ENCODE results near the gene STX4.

Gene STX4

GRCh38 chr16:31003744-31004143 is 29.6 kb upstream of the STX4 start:
- TF ChIP-seq POLR2AphosphoS5 (IDR thresholded peaks at IDR 0.05; ENCODE audit: low read depth, low read length) (no peak), SIN3A (IDR thresholded peaks at IDR 0.05; ENCODE audit: borderline replicate concordance, insufficient read depth, low read length) (no peak), FOXP2 (optimal IDR thresholded peaks at IDR 0.05; ENCODE audit: borderline replicate concordance, extremely low read depth, extremely low read length, insufficient read depth) (no peak), TAF1 (IDR thresholded peaks at IDR 0.05; ENCODE audit: borderline replicate concordance, insufficient read depth, low read length) (no peak)
- TF ChIP-seq, protein P1, sequence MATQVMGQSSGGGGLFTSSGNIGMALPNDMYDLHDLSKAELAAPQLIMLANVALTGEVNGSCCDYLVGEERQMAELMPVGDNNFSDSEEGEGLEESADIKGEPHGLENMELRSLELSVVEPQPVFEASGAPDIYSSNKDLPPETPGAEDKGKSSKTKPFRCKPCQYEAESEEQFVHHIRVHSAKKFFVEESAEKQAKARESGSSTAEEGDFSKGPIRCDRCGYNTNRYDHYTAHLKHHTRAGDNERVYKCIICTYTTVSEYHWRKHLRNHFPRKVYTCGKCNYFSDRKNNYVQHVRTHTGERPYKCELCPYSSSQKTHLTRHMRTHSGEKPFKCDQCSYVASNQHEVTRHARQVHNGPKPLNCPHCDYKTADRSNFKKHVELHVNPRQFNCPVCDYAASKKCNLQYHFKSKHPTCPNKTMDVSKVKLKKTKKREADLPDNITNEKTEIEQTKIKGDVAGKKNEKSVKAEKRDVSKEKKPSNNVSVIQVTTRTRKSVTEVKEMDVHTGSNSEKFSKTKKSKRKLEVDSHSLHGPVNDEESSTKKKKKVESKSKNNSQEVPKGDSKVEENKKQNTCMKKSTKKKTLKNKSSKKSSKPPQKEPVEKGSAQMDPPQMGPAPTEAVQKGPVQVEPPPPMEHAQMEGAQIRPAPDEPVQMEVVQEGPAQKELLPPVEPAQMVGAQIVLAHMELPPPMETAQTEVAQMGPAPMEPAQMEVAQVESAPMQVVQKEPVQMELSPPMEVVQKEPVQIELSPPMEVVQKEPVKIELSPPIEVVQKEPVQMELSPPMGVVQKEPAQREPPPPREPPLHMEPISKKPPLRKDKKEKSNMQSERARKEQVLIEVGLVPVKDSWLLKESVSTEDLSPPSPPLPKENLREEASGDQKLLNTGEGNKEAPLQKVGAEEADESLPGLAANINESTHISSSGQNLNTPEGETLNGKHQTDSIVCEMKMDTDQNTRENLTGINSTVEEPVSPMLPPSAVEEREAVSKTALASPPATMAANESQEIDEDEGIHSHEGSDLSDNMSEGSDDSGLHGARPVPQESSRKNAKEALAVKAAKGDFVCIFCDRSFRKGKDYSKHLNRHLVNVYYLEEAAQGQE (IDR thresholded peaks at IDR 0.05; ENCODE audit: insufficient read depth in 1 of 2, low read depth in 2 of 2, low read length in 2 of 2): no peak

DNA sequence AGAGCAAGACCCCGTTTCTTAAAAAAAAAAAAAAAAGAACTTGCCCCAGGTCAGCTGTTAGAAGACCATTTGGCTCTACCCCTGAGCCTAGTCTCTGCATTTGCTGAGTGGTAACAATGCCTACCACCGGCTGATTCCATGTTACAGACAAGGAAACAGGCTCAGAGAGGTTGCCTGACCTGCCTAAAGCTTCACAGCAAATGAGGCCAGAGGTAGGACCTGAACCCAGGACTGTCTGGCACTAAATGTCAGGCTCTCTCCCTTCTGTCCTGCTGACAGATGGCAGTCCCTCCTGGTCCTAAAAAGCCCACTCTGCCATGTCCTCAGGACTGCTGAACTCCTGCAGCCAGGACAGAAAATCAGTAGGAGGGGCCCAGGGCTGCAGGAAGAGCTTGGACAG is 28.7 kb upstream of the STX4 start:
- no peak for TF ChIP-seq FOXP2 (optimal IDR thresholded peaks at IDR 0.05; ENCODE audit: borderline replicate concordance, extremely low read depth, extremely low read length, insufficient read depth)
- TF ChIP-seq POLR2AphosphoS5 (IDR thresholded peaks at IDR 0.05; ENCODE audit: low read depth, low read length): no peak

DNA sequence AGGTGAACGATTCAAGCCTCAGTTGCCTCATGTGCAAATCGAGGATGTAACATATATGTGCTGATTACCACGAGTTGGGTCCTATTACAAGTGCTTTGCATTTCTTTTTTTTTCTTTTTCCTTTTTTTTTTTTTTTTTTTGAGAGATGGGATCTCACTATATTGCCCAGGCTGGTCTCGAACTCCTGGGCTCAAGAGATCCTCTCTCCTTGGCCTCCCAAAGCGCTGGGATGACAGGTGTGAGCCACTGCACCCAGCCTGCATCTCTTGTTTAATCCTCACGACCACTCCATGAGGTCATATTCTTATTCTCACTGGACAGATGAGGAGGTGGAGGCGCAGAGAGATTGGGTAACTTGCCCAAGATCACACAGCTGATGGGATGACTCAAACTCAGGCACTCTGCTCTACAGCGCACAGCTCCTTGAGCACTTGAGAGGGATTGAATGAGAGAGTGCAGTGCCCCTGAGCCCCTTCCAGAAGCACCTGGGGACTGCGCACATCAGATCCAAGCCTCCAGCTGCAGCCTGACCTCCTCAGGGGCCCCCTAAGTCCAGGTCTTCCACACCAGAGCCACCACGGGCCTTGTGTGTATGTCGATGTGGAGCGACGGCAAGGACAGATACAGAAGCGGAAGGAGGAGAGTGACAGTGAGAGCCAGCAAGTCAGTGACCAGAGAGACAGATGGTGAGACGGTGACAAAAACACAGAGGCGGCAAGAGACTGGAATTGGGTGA is 27.8 kb upstream of the STX4 start:
- TF ChIP-seq TAF1 (IDR thresholded peaks at IDR 0.05; ENCODE audit: borderline replicate concordance, insufficient read depth, low read length): no peak
- no peak for TF ChIP-seq SIN3A (IDR thresholded peaks at IDR 0.05; ENCODE audit: borderline replicate concordance, insufficient read depth, low read length)
- TF ChIP-seq, protein P1 (IDR thresholded peaks at IDR 0.05; ENCODE audit: insufficient read depth in 1 of 2, low read depth in 2 of 2, low read length in 2 of 2): no peak
- TF ChIP-seq FOXP2 (optimal IDR thresholded peaks at IDR 0.05; ENCODE audit: borderline replicate concordance, extremely low read depth, extremely low read length, insufficient read depth): no peak
- TF ChIP-seq POLR2AphosphoS5 (IDR thresholded peaks at IDR 0.05; ENCODE audit: low read depth, low read length): no peak

DNA sequence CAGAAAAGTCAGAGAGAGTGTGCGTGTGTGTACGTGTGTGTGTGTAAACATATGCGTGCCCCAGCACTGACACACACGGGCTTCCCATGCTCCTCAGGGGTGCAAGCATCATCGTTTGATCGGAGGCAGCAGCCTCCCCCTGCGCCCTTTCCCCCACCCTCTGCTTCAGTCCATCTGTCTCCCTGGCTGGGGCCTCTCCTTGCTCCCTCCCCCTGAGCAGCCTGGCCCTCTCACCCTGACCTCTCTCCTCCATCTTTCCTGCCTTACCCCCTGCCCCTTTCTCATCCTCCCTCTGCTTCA is 27.3 kb upstream of the STX4 start:
- TF ChIP-seq, protein P1 (IDR thresholded peaks at IDR 0.05; ENCODE audit: insufficient read depth in 1 of 2, low read depth in 2 of 2, low read length in 2 of 2): no peak
- TF ChIP-seq TAF1 (IDR thresholded peaks at IDR 0.05; ENCODE audit: borderline replicate concordance, insufficient read depth, low read length) (no peak), POLR2AphosphoS5 (IDR thresholded peaks at IDR 0.05; ENCODE audit: low read depth, low read length) (no peak), FOXP2 (optimal IDR thresholded peaks at IDR 0.05; ENCODE audit: borderline replicate concordance, extremely low read depth, extremely low read length, insufficient read depth) (no peak), SIN3A (IDR thresholded peaks at IDR 0.05; ENCODE audit: borderline replicate concordance, insufficient read depth, low read length) (no peak)

GRCh38 chr16:31006589-31006988 is 26.8 kb upstream of the STX4 start:
- TF ChIP-seq TAF1 (IDR thresholded peaks at IDR 0.05; ENCODE audit: borderline replicate concordance, insufficient read depth, low read length) (no peak), SIN3A (IDR thresholded peaks at IDR 0.05; ENCODE audit: borderline replicate concordance, insufficient read depth, low read length) (no peak), POLR2AphosphoS5 (IDR thresholded peaks at IDR 0.05; ENCODE audit: low read depth, low read length) (no peak), FOXP2 (optimal IDR thresholded peaks at IDR 0.05; ENCODE audit: borderline replicate concordance, extremely low read depth, extremely low read length, insufficient read depth) (no peak)
- TF ChIP-seq, protein P1 (IDR thresholded peaks at IDR 0.05; ENCODE audit: insufficient read depth in 1 of 2, low read depth in 2 of 2, low read length in 2 of 2): no peak
